Measurements from ENCODE around the gene NARF. TPM values are rescaled to one million over a fixed set of nuclear protein-coding genes. Genes with fewer than 3 reads are reported as not detected.
"Not testable (repeated sequence)": the region's sequence is repeated elsewhere in the genome, so short reads cannot be mapped to it uniquely, and the experiment has no call there.

NARF gene
- total RNA-seq, 1 donor from 2014 or later = 69.2 TPM

- intact Hi-C loops (cut with micrococcal nuclease) = no loop called here
- no peak for TF ChIP-seq CTCF (IDR thresholded peaks at IDR 0.05; ENCODE audit: borderline replicate concordance)
Measured at GRCh38 chr17:82503094-82503727, 44.7 kb downstream of the NARF start.

GRCh38 chr17:82503728-82504308, 45.3 kb downstream of the NARF start:
- H3K4me1 ChIP-seq = no peaks in the 10 kb centered on the region
- no peak for DNase-seq
- no peaks in the 10 kb centered on the region for H3K9me3 ChIP-seq (replicated peaks)
- intact Hi-C loops (cut with micrococcal nuclease) = no loop called here
- H3K27ac ChIP-seq (replicated peaks) = no peak overlapping the region
- H3K27me3 ChIP-seq (ENCODE audit: low read depth) = no peaks in the 10 kb centered on the region
- TF ChIP-seq CTCF (IDR thresholded peaks at IDR 0.05; ENCODE audit: borderline replicate concordance) = no peak
- no peak overlapping the region for H3K4me3 ChIP-seq
- no peaks in the 10 kb centered on the region for H3K36me3 ChIP-seq

More at GRCh38 chr17:82503094-82503727, 44.7 kb downstream of the NARF start:
- no peak overlapping the region for H3K4me3 ChIP-seq
- H3K4me1 ChIP-seq = peaks cover under 1% of the 10 kb centered on the region
- H3K27me3 ChIP-seq (ENCODE audit: low read depth) = no peaks in the 10 kb centered on the region
- DNase-seq = no peak
- H3K27ac ChIP-seq (replicated peaks) = no peak overlapping the region
- H3K36me3 ChIP-seq = no peaks in the 10 kb centered on the region
- H3K9me3 ChIP-seq (replicated peaks) = no peaks in the 10 kb centered on the region

- intact Hi-C loops (cut with micrococcal nuclease) = no loop called here
- H3K27me3 ChIP-seq (ENCODE audit: low read depth) = no peaks in the 10 kb centered on the region
- no peaks in the 10 kb centered on the region for H3K9me3 ChIP-seq (replicated peaks)
- no peak for DNase-seq
- no peak overlapping the region for H3K4me3 ChIP-seq
- no peaks in the 10 kb centered on the region for H3K4me1 ChIP-seq
- TF ChIP-seq CTCF (IDR thresholded peaks at IDR 0.05; ENCODE audit: borderline replicate concordance) = no peak
- no peak overlapping the region for H3K27ac ChIP-seq (replicated peaks)
- no peaks in the 10 kb centered on the region for H3K36me3 ChIP-seq
Measured at GRCh38 chr17:82505296-82505695, 46.8 kb downstream of the NARF start.

- H3K27me3 ChIP-seq (ENCODE audit: low read depth); H3K27ac ChIP-seq (replicated peaks); DNase-seq; H3K9me3 ChIP-seq (replicated peaks); H3K4me1 ChIP-seq; intact Hi-C loops (cut with micrococcal nuclease); H3K4me3 ChIP-seq; H3K36me3 ChIP-seq: not testable (repeated sequence)
Measured at GRCh38 chr17:82506402-82506801, 47.9 kb downstream of the NARF start.

- DNase-seq = no peak
- H3K4me1 ChIP-seq = no peaks in the 10 kb centered on the region
- H3K27ac ChIP-seq (replicated peaks) = no peak overlapping the region
- no peak overlapping the region for H3K4me3 ChIP-seq
- H3K27me3 ChIP-seq (ENCODE audit: low read depth) = no peaks in the 10 kb centered on the region
- H3K9me3 ChIP-seq (replicated peaks) = no peaks in the 10 kb centered on the region
- no peak for TF ChIP-seq CTCF (IDR thresholded peaks at IDR 0.05; ENCODE audit: borderline replicate concordance)
- intact Hi-C loops (cut with micrococcal nuclease) = no loop called here
- H3K36me3 ChIP-seq = no peaks in the 10 kb centered on the region
Measured at GRCh38 chr17:82507631-82508175, 49.2 kb downstream of the NARF start.

GRCh38 chr17:82511642-82512041, 53.1 kb downstream of the NARF start:
- H3K27me3 ChIP-seq (ENCODE audit: low read depth); H3K27ac ChIP-seq (replicated peaks); intact Hi-C loops (cut with micrococcal nuclease); H3K36me3 ChIP-seq; DNase-seq; H3K4me1 ChIP-seq; H3K9me3 ChIP-seq (replicated peaks); H3K4me3 ChIP-seq: not testable (repeated sequence)

- H3K4me1 ChIP-seq; H3K27ac ChIP-seq (replicated peaks); H3K27me3 ChIP-seq (ENCODE audit: low read depth); intact Hi-C loops (cut with micrococcal nuclease); H3K4me3 ChIP-seq; DNase-seq; H3K9me3 ChIP-seq (replicated peaks); H3K36me3 ChIP-seq: not testable (repeated sequence)
Measured at GRCh38 chr17:82513864-82514263, 55.3 kb downstream of the NARF start.
